Activated T-helper 1 cell treated with anti-CD3 and anti-CD28 coated beads, Interleukin-12 subunit alpha, Interleukin-12 subunit beta, Interleukin-2, Interleukin-4 antibody, amounts not matched to agents 30 ng/mL and 10 ng/mL and 1 ng/mL, durations not matched to agents 14 hours and 24 hours and 36 hours (primary cell): ENCODE data around the gene HIKESHI. TPM values are rescaled to one million over a fixed set of nuclear protein-coding genes. Genes with fewer than 3 reads are reported as not detected.
"Not testable (repeated sequence)": the region's sequence is repeated elsewhere in the genome, so short reads cannot be mapped to it uniquely, and the experiment has no call there.

ENCODE experiments used
- DNase-seq: peaks from one replicate; pipeline ENCODE4 v3.0.0; 2021; ENCODE audit warnings: low spot score
- H3K27ac Mint-ChIP-seq: one replicate; pipeline ENCODE4 v1.8.0; 2021; ENCODE audit warnings: mild to moderate bottlenecking, mixed read lengths
- H3K27me3 Mint-ChIP-seq: one replicate; pipeline ENCODE4 v1.8.0; 2022; ENCODE audit warnings: mild to moderate bottlenecking, moderate library complexity, mixed read lengths; ENCODE audit not compliant: insufficient read depth
- H3K36me3 Mint-ChIP-seq: one replicate; pipeline ENCODE4 v1.8.0; 2021; ENCODE audit warnings: low read depth, mixed read lengths
- H3K4me1 Mint-ChIP-seq: one replicate; pipeline ENCODE4 v1.8.0; 2021; ENCODE audit warnings: low read depth, mixed read lengths
- H3K4me3 Mint-ChIP-seq: one replicate; pipeline ENCODE4 v1.8.0; 2021; ENCODE audit warnings: mild to moderate bottlenecking, moderate library complexity, mixed read lengths
- H3K9me3 Mint-ChIP-seq: one replicate; pipeline ENCODE4 v1.8.0; 2021; ENCODE audit warnings: mixed read lengths
- intact Hi-C: fragments of 100-400 bp; cut with micrococcal nuclease; formaldehyde crosslinking; loops from one replicate; pipeline ENCODE4 v1.15.1; 2024
- total RNA-seq: library from RNA; stranded (reverse); gene quantifications from 2 replicates; pipeline ENCODE4 v1.2.3, GENCODE V29; 2022

Gene HIKESHI
- total RNA-seq, 1 donor from 2014 or later = 56.4 TPM

DNA sequence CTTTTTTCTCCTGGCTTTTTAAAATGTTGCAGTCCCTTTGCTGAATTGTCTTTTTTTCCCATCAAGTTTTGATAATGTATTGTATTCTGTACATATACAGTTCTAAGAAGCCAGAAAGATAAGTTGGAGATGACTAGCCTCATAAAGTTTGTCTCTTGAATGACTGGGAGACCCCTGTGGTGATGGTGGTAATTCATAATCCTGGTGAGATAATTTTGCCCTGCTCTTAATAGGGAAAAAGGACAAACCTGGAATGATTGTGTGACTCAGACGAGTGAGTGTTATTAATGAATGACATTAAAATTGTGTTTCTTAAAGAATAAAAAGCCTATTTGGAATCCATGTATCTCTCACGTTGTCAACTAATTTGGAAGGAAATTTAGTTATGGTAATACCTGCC, 1.2 kb downstream of the HIKESHI start:
- intact Hi-C loops = loop anchor here (2.0 kb wide), 2 partner anchors 290 to 448 kb away; partner anchors contain the start of gene CCDC83
- H3K27me3 Mint-ChIP-seq = no peaks in the 10 kb centered on the region
- peak overlapping the region; percentile 100 for H3K4me3 Mint-ChIP-seq
- H3K36me3 Mint-ChIP-seq = peaks cover 14% of the 10 kb centered on the region
- peaks cover 28% of the 10 kb centered on the region for H3K4me1 Mint-ChIP-seq
- no peak for DNase-seq
- H3K9me3 Mint-ChIP-seq = no peaks in the 10 kb centered on the region
- H3K27ac Mint-ChIP-seq = peak overlapping the region; percentile 77

DNA sequence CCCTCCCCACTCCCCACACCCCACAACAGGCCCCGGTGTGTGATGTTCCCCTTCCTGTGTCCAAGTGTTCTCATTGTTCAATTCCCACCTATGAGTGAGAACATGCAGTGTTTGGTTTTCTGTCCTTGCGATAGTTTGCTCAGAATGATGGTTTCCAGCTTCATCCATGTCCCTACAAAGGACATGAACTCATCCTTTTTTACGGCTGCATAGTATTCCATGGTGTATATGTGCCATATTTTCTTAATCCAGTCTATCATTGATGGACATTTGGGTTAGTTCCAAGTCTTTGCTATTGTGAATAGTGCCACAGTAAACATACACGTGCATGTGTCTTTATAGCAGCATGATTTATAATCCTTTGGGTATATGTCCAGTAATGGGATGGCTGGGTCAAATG, 6.7 kb downstream of the HIKESHI start:
- H3K27me3 Mint-ChIP-seq, H3K4me3 Mint-ChIP-seq, DNase-seq, H3K27ac Mint-ChIP-seq, H3K9me3 Mint-ChIP-seq, intact Hi-C loops: not testable (repeated sequence)
- peaks cover 40% of the 10 kb centered on the region for H3K36me3 Mint-ChIP-seq
- H3K4me1 Mint-ChIP-seq = peaks cover 12% of the 10 kb centered on the region

GRCh38 chr11:86313793-86314192, 11.8 kb downstream of the HIKESHI start:
- Mint-ChIP-seq H3K36me3 (peaks cover 50% of the 10 kb centered on the region), H3K4me3 (no peak overlapping the region), H3K27ac (no peak overlapping the region), H3K9me3 (no peaks in the 10 kb centered on the region), H3K27me3 (no peaks in the 10 kb centered on the region), H3K4me1 (peaks cover 7% of the 10 kb centered on the region)
- no peak for DNase-seq
- intact Hi-C loops = no loop called here

GRCh38 chr11:86314636-86315035, 12.6 kb downstream of the HIKESHI start:
- H3K36me3 Mint-ChIP-seq = peaks cover 43% of the 10 kb centered on the region
- no peak overlapping the region for H3K4me3 Mint-ChIP-seq
- H3K27me3 Mint-ChIP-seq = no peaks in the 10 kb centered on the region
- H3K9me3 Mint-ChIP-seq = no peaks in the 10 kb centered on the region
- no peak overlapping the region for H3K27ac Mint-ChIP-seq
- DNase-seq = no peak
- peaks cover 7% of the 10 kb centered on the region for H3K4me1 Mint-ChIP-seq
- intact Hi-C loops = no loop called here

GRCh38 chr11:86335131-86335767, 33.2 kb downstream of the HIKESHI start:
- Mint-ChIP-seq H3K9me3 (peaks cover 3% of the 10 kb centered on the region), H3K4me1 (no peaks in the 10 kb centered on the region), H3K27me3 (no peaks in the 10 kb centered on the region), H3K4me3 (no peak overlapping the region), H3K27ac (no peak overlapping the region), H3K36me3 (peaks cover 48% of the 10 kb centered on the region)
- intact Hi-C loops = no loop called here
- DNase-seq = no peak

DNA sequence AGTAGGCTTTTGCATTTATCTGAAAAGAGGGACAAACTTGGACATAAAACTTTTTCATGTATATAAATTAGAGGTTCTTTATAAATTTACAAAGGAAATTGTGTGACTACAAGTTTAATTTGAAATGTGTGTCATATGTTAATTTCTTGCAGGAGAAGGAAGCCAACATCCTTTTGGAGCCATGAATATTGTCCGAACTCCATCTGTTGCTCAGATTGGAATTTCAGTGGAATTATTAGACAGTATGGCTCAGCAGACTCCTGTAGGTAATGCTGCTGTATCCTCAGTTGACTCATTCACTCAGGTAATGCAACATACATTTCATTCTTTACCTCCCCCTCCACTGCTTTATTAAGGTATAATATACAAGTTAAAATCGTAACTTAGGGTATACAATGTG, 35.2 kb downstream of the HIKESHI start:
- H3K27ac Mint-ChIP-seq = no peak overlapping the region
- intact Hi-C loops = no loop called here
- peaks cover 3% of the 10 kb centered on the region for H3K9me3 Mint-ChIP-seq
- no peaks in the 10 kb centered on the region for H3K27me3 Mint-ChIP-seq
- H3K4me1 Mint-ChIP-seq = no peaks in the 10 kb centered on the region
- no peak for DNase-seq
- H3K4me3 Mint-ChIP-seq = no peak overlapping the region
- H3K36me3 Mint-ChIP-seq = peaks cover 57% of the 10 kb centered on the region

DNA sequence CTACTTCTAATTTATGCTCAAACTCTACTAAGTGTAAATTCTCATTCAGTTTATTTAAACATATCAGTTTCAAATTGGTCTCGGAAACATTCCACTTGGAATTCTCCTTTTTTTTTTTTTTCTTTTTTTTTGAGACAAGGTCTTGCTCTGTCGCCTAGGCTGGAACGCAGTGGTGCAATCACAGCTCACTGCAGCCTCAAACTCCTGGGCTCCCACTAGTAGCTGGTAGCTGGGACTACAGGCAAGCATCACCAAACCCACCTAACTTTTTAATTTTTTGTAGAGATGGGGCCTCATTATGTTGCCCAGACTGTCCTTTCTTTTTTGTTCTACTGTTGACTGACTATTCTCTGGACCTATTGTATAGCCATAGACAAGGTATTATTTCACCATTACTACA, 39.3 kb downstream of the HIKESHI start:
- no peak for DNase-seq
- Mint-ChIP-seq H3K27me3 (no peaks in the 10 kb centered on the region), H3K4me3 (no peak overlapping the region), H3K27ac (no peak overlapping the region), H3K9me3 (peaks cover 3% of the 10 kb centered on the region), H3K36me3 (peaks cover 47% of the 10 kb centered on the region), H3K4me1 (no peaks in the 10 kb centered on the region)
- intact Hi-C loops = no loop called here

DNA sequence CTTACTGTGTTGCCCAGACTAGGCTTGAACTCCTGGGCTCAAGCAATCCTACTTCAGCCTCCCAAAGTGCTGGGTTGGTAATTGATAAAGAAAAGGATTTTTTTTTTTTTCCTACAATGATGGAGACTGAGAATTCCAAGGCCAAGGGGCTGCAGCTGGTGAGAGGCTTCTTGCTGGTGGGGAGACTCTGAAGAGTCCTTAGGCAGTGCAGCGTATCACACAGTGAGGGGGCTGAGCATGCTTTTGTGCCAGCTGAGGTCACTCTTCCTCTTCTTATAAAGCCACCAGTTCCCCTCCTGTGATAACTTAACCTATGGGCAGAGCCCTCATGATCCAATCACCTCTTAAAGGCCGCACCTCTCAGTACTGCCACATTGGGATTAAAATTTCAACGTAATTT, 44.5 kb downstream of the HIKESHI start:
- no peak for DNase-seq

GRCh38 chr11:86355256-86355655, 53.2 kb downstream of the HIKESHI start:
- Mint-ChIP-seq H3K4me3 (no peak overlapping the region), H3K27me3 (no peaks in the 10 kb centered on the region), H3K9me3 (no peaks in the 10 kb centered on the region), H3K36me3 (peaks cover 3% of the 10 kb centered on the region), H3K4me1 (no peaks in the 10 kb centered on the region), H3K27ac (no peak overlapping the region)
- intact Hi-C loops = no loop called here
- no peak for DNase-seq

More for the DNA sequence above, 44.5 kb downstream of the HIKESHI start:
- no peak overlapping the region for H3K4me3 Mint-ChIP-seq
- no peaks in the 10 kb centered on the region for H3K27me3 Mint-ChIP-seq
- H3K4me1 Mint-ChIP-seq = no peaks in the 10 kb centered on the region
- H3K27ac Mint-ChIP-seq = no peak overlapping the region
- intact Hi-C loops = no loop called here
- no peaks in the 10 kb centered on the region for H3K9me3 Mint-ChIP-seq
- H3K36me3 Mint-ChIP-seq = peaks cover 25% of the 10 kb centered on the region

GRCh38 chr11:86357412-86357811, 55.4 kb downstream of the HIKESHI start:
- H3K27me3 Mint-ChIP-seq, H3K4me1 Mint-ChIP-seq, H3K27ac Mint-ChIP-seq, intact Hi-C loops, H3K9me3 Mint-ChIP-seq, H3K36me3 Mint-ChIP-seq, DNase-seq, H3K4me3 Mint-ChIP-seq: not testable (repeated sequence)

DNA sequence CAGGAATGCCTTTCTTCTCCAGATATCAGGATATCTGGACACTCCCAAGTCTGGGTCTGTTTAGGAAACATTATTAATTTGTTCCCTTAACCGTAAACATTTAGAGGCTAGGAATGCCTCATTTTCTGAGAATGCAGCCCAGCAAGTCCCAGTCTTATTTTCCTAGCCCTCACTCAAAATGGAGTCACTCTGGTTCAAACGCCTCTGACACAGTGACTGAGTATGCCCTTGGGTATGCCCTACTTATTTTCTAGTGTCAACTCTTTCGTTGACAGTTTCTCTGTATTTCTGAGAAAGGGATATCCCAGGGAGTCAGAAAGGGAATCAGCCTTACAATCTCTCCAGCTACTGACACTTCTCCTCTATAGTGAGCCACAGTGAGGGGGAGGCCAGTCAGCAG, 56.7 kb downstream of the HIKESHI start:
- Mint-ChIP-seq H3K27me3 (no peaks in the 10 kb centered on the region), H3K4me3 (no peak overlapping the region), H3K27ac (no peak overlapping the region), H3K9me3 (peaks cover 3% of the 10 kb centered on the region), H3K4me1 (no peaks in the 10 kb centered on the region), H3K36me3 (no peaks in the 10 kb centered on the region)
- intact Hi-C loops = no loop called here
- no peak for DNase-seq

- no peak overlapping the region for H3K27ac Mint-ChIP-seq
- H3K4me3 Mint-ChIP-seq = no peak overlapping the region
- H3K36me3 Mint-ChIP-seq = no peaks in the 10 kb centered on the region
- no peaks in the 10 kb centered on the region for H3K4me1 Mint-ChIP-seq
- intact Hi-C loops = no loop called here
- peaks cover 3% of the 10 kb centered on the region for H3K9me3 Mint-ChIP-seq
- no peaks in the 10 kb centered on the region for H3K27me3 Mint-ChIP-seq
- no peak for DNase-seq
Observed at GRCh38 chr11:86360775-86361395, 58.8 kb downstream of the HIKESHI start.

GRCh38 chr11:86363424-86363823, 61.4 kb downstream of the HIKESHI start:
- H3K36me3 Mint-ChIP-seq = no peaks in the 10 kb centered on the region
- H3K4me3 Mint-ChIP-seq = no peak overlapping the region
- intact Hi-C loops = no loop called here
- no peak for DNase-seq
- no peaks in the 10 kb centered on the region for H3K4me1 Mint-ChIP-seq
- H3K27me3 Mint-ChIP-seq = no peaks in the 10 kb centered on the region
- no peak overlapping the region for H3K27ac Mint-ChIP-seq
- peaks cover 3% of the 10 kb centered on the region for H3K9me3 Mint-ChIP-seq
